IPS-15b (cell line): ENCODE measurements around the gene ISYNA1.
A peak's percentile ranks its signal among the peaks of the same experiment; 100 is the strongest.

Source experiments
- H3K27me3 ChIP-seq: one replicate; pipeline ENCODE4 v1.6.1; 2013; ENCODE audit warnings: low read length; ENCODE audit not compliant: control insufficient read depth, insufficient read depth
- H3K36me3 ChIP-seq: one replicate; pipeline ENCODE4 v1.6.1; 2013; ENCODE audit warnings: low read length; ENCODE audit not compliant: control insufficient read depth, insufficient read depth
- H3K4me1 ChIP-seq: one replicate; pipeline ENCODE4 v1.6.1; 2013; ENCODE audit warnings: mild to moderate bottlenecking, low read length; ENCODE audit not compliant: control insufficient read depth, insufficient read depth
- H3K4me3 ChIP-seq: one replicate; pipeline ENCODE4 v1.5.1; 2013; ENCODE audit warnings: low read depth, low read length
- H3K9ac ChIP-seq: one replicate; pipeline ENCODE4 v1.6.1; 2013; ENCODE audit warnings: low read depth, mild to moderate bottlenecking, low read length
- H3K9me3 ChIP-seq: one replicate; pipeline ENCODE4 v1.6.1; 2013; ENCODE audit warnings: mild to moderate bottlenecking, low read length; ENCODE audit not compliant: control insufficient read depth, insufficient read depth

Gene ISYNA1

DNA sequence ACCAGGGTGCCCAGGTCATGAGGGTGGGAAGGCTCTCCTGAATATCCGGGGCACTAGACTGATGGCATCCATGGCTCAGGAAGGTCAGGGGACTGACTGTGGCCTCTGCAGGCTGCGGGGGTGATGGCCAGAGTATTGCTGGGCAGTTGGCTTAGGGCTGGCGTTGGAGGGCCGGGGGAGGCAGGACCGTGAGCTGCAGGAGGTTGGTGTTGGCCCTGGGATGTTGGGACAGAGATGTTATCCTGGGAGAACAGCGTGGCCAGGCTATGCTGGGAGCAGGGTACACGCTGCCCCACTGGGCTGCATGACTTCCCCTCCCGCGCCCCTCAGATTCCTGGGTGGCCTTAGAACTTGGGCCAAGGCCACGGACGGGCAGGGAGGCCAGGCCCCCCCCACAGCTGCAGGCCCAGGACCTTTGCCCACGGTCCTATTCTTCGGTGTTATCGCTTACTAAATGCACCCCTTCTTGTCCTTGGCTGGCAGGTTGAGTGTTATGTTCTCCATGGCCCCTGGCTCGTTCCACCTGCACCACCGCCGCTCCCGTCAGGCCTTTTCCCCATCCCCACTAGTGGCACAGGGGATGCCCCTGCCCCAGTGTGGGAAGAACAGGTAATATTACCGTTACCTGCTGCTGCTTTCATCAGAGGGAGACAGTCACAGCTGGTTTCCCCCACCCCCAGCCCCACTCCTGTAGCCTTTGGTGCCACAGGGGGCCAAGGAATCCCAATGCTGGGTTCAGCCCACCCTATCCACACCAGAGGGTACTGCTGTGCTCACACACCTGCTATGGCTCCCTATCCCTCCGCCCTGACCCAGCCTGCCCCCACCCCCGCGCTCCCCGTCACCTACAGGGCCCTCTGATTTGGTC is 3.2 kb upstream of the ISYNA1 start:
- Histone ChIP-seq H3K27me3 (no peaks in the 10 kb centered on the region), H3K4me1 (peaks cover 15% of the 10 kb centered on the region), H3K9ac (no peak overlapping the region), H3K36me3 (peaks cover 25% of the 10 kb centered on the region), H3K9me3 (no peaks in the 10 kb centered on the region), H3K4me3 (no peak overlapping the region)

DNA sequence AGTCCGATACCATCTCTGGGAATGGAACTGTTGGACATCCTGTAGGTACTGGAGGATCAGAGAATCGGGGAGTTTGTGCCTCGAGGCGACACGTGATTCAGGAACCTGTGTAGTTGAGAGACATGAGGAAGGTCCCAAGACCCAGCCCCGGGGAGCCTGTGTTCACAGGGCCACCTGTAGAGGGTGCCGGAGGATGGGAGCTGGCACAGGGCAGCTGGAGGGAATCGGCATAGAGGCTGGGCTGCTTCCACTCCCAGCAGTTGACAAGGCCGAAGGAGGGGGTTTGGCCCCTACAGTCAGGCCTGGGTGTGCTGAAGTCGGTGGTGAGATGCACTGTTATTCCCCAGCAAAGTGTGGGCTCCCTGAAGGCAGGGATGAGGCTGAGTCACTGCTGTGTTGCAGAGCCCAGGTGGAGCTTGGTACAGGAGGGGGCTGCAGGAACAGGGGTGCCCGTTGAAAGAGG is 2.5 kb upstream of the ISYNA1 start:
- Histone ChIP-seq H3K4me3 (no peak overlapping the region), H3K9me3 (no peaks in the 10 kb centered on the region), H3K36me3 (peaks cover 25% of the 10 kb centered on the region), H3K4me1 (peaks cover 16% of the 10 kb centered on the region), H3K27me3 (no peaks in the 10 kb centered on the region), H3K9ac (no peak overlapping the region)

- no peaks in the 10 kb centered on the region for H3K9me3 ChIP-seq
- no peaks in the 10 kb centered on the region for H3K27me3 ChIP-seq
- H3K36me3 ChIP-seq: peaks cover 27% of the 10 kb centered on the region
- peaks cover 16% of the 10 kb centered on the region for H3K4me1 ChIP-seq
- no peak overlapping the region for H3K9ac ChIP-seq
- H3K4me3 ChIP-seq: no peak overlapping the region
These were observed 1.9 kb upstream of the ISYNA1 start for GRCh38 chr19:18439910-18440237.

- Histone ChIP-seq H3K4me3 (no peak overlapping the region), H3K9me3 (no peaks in the 10 kb centered on the region), H3K4me1 (peaks cover 16% of the 10 kb centered on the region), H3K36me3 (peaks cover 26% of the 10 kb centered on the region), H3K9ac (no peak overlapping the region), H3K27me3 (no peaks in the 10 kb centered on the region)
These were observed 1.3 kb upstream of the ISYNA1 start for GRCh38 chr19:18439025-18439909.

GRCh38 chr19:18438331-18439024 is 545 bp upstream of the ISYNA1 start:
- Histone ChIP-seq H3K4me3 (peak overlapping the region; percentile 45), H3K9ac (no peak overlapping the region), H3K4me1 (peaks cover 16% of the 10 kb centered on the region)

GRCh38 chr19:18436671-18437490 is 1.1 kb downstream of the ISYNA1 start:
- H3K27me3 ChIP-seq: no peaks in the 10 kb centered on the region
- peaks cover 20% of the 10 kb centered on the region for H3K36me3 ChIP-seq
- peak overlapping the region; percentile 72 for H3K4me3 ChIP-seq
- peaks cover 20% of the 10 kb centered on the region for H3K4me1 ChIP-seq
- H3K9me3 ChIP-seq: no peaks in the 10 kb centered on the region
- no peak overlapping the region for H3K9ac ChIP-seq

More at GRCh38 chr19:18438331-18439024, 545 bp upstream of the ISYNA1 start:
- Histone ChIP-seq H3K9me3 (no peaks in the 10 kb centered on the region), H3K27me3 (no peaks in the 10 kb centered on the region), H3K36me3 (peaks cover 22% of the 10 kb centered on the region)

DNA sequence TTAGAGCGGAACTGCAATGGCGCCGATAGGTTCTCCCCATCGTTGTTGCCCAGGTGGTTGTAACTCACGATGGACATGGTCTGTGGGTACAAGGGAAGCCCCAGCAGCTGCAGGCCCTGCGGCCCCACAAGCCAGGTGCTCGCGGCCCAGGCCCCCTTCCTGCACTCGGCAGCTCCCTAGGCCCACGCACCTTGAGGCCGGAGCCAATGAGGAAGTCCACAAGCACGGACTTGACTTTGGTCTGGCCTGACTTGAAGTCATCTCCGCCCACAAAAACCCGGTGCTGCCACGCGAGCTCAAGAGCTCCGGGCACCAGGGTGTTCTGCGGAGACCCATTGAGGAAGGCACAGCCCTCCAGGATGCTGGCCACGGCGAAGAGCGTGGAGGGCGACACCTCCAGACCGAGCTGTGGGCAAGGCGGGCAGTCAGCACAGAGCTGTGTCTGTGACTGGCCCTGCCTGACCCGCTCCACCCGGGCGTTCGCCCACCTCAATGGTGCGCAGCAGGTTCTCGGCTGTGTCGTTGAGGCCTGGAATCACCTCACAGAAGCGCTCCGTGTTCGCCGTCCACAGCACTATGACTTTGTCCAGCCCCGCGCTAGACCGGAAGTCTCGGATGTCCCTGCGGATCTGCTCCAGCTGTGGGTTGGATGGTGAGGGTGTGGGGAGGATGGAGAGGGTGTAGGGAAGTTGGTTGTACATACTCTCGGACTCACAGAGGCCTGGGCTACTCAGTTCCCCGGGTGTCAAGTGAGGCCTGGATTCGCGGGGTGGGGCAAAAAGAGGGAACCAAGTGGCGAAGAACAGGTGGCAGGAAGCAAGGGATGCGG is 1.9 kb downstream of the ISYNA1 start:
- H3K36me3 ChIP-seq: peaks cover 20% of the 10 kb centered on the region
- no peak overlapping the region for H3K9ac ChIP-seq
- no peaks in the 10 kb centered on the region for H3K27me3 ChIP-seq
- peak overlapping the region; percentile 72 for H3K4me3 ChIP-seq
- H3K9me3 ChIP-seq: no peaks in the 10 kb centered on the region
- H3K4me1 ChIP-seq: peaks cover 20% of the 10 kb centered on the region

DNA sequence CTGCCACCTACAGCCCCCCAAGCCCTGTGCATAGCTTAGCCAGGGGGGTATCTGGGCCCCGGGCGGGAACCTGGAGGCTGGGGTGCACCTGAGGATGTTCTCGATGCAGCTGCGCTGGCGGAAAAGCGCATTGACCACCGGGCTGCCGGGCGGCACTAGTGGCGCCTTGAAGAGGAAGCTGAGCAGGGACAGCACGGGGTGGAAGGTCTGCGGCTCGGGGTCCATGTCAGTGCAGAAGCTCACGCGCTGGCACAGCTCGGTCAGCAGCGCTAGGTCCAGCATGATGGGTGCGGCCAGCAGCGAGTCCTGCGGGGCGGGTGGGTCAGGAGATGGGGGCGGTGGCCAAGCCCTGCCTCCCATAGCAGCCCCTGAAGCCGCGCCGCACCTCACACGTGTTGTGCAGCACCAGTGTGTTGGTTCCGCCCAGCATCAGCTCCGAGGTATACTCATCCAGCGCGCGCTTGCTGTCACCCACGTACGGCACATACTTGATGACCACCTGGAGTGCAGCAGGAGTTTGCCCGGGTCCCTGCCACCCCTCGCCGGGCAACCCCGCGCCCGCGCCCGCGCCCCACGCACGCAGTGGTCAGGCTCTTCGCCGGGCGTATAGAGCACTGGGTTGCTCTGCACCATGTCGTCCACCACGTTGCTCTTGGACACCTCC is 2.6 kb downstream of the ISYNA1 start:
- H3K9ac ChIP-seq: no peak overlapping the region
- peaks cover 20% of the 10 kb centered on the region for H3K4me1 ChIP-seq
- H3K9me3 ChIP-seq: no peaks in the 10 kb centered on the region
- H3K4me3 ChIP-seq: no peak overlapping the region
- no peaks in the 10 kb centered on the region for H3K27me3 ChIP-seq
- H3K36me3 ChIP-seq: peaks cover 20% of the 10 kb centered on the region

GRCh38 chr19:18434411-18435175 is 3.3 kb downstream of the ISYNA1 start:
- Histone ChIP-seq H3K27me3 (no peaks in the 10 kb centered on the region), H3K36me3 (peaks cover 20% of the 10 kb centered on the region), H3K4me3 (peak overlapping the region; percentile 8), H3K9ac (no peak overlapping the region), H3K9me3 (no peaks in the 10 kb centered on the region), H3K4me1 (peaks cover 16% of the 10 kb centered on the region)
